Endometrial microvascular endothelial cells (primary cell): Measurements from ENCODE around the gene KLHL2. TPM values are rescaled to one million over a fixed set of nuclear protein-coding genes. Genes with fewer than 3 reads are reported as not detected.
"Not testable (repeated sequence)": the region's sequence is repeated elsewhere in the genome, so short reads cannot be mapped to it uniquely, and the experiment has no call there.

Experiments used
- in situ Hi-C: cut with HindIII; loops from 2 replicates; pipeline ENCODE4 v1.10.0; 2017; ENCODE audit warnings: low sequenced_read_pairs, low pct_unique_long_range_greater_than_20kb; ENCODE audit errors: inconsistent ontology term
- total RNA-seq: library from RNA; depleted of rRNA; stranded (reverse); fragments of >200 nt; gene quantifications from one replicate; pipeline ENCODE4 v1.2.3, GENCODE V29; 2015; ENCODE audit errors: inconsistent ontology term

The KLHL2 gene, protein sequence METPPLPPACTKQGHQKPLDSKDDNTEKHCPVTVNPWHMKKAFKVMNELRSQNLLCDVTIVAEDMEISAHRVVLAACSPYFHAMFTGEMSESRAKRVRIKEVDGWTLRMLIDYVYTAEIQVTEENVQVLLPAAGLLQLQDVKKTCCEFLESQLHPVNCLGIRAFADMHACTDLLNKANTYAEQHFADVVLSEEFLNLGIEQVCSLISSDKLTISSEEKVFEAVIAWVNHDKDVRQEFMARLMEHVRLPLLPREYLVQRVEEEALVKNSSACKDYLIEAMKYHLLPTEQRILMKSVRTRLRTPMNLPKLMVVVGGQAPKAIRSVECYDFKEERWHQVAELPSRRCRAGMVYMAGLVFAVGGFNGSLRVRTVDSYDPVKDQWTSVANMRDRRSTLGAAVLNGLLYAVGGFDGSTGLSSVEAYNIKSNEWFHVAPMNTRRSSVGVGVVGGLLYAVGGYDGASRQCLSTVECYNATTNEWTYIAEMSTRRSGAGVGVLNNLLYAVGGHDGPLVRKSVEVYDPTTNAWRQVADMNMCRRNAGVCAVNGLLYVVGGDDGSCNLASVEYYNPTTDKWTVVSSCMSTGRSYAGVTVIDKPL
- 32.3 TPM for total RNA-seq

GRCh38 chr4:165207431-165208220 is at the start of gene KLHL2:
TSS of gene KLHL2 (plus strand) at chr4:165207561. CDS start at chr4:165207877, 316 bp downstream.
- in situ Hi-C loops: loop anchor here (10.0 kb wide), 1 partner anchor 117 kb away; the partner anchor contains the start of gene MSMO1

DNA sequence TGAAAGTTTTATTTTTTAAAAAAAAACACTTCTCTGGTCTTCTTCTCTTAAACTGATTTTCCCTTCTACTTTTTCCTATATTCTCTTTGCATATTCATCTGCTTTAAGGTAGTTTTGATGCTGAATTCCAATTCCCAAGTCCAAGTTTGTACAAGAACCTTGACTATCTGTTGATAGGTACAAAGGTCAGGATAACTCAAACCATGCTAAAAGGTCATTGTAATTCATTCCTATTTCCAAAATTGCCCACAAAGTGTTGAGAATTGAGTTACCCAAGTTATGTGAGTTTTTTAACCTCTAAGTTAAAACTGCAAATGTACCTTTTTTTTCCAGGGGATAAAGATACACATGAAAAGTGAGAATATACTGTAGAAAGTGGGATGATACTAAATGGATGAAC is 48.6 kb upstream of the KLHL2 start:
- in situ Hi-C loops: no loop called here

- in situ Hi-C loops: no loop called here
Measured at GRCh38 chr4:165164257-165164656, 43.1 kb upstream of the KLHL2 start.

GRCh38 chr4:165166872-165167271 is 40.5 kb upstream of the KLHL2 start:
- in situ Hi-C loops: not testable (repeated sequence)

- in situ Hi-C loops: no loop called here
Measured at GRCh38 chr4:165167650-165168049, 39.7 kb upstream of the KLHL2 start.

GRCh38 chr4:165170819-165171218 is 36.5 kb upstream of the KLHL2 start:
- in situ Hi-C loops: no loop called here

DNA sequence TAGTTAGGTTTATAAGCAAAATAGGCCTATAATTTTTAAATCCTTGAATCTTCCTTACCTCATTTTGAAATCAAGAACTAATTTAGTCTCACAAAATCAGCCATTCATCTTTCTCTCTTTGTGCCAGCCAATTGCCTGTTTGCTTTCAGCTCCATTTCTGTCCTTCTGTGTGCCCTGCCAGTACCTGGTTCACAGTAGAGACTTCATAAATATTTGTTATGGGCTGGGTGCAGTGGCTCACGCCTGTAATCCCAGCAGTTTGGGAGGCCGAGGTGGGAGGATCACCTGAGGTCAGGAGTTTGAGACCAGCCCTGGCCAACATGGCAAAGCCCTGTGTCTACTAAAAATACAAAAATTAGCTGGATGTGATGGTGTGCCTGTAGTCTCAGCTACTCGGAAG is 31.9 kb upstream of the KLHL2 start:
- in situ Hi-C loops: not testable (repeated sequence)

- in situ Hi-C loops: no loop called here
Measured at GRCh38 chr4:165175879-165176278, 31.5 kb upstream of the KLHL2 start.

- in situ Hi-C loops: no loop called here
Measured at GRCh38 chr4:165177725-165178666, 29.4 kb upstream of the KLHL2 start.

GRCh38 chr4:165184220-165184619 is 23.1 kb upstream of the KLHL2 start:
- in situ Hi-C loops: no loop called here

GRCh38 chr4:165184998-165185397 is 22.4 kb upstream of the KLHL2 start:
- in situ Hi-C loops: not testable (repeated sequence)

- in situ Hi-C loops: no loop called here
Measured at GRCh38 chr4:165185448-165185847, 21.9 kb upstream of the KLHL2 start.

DNA sequence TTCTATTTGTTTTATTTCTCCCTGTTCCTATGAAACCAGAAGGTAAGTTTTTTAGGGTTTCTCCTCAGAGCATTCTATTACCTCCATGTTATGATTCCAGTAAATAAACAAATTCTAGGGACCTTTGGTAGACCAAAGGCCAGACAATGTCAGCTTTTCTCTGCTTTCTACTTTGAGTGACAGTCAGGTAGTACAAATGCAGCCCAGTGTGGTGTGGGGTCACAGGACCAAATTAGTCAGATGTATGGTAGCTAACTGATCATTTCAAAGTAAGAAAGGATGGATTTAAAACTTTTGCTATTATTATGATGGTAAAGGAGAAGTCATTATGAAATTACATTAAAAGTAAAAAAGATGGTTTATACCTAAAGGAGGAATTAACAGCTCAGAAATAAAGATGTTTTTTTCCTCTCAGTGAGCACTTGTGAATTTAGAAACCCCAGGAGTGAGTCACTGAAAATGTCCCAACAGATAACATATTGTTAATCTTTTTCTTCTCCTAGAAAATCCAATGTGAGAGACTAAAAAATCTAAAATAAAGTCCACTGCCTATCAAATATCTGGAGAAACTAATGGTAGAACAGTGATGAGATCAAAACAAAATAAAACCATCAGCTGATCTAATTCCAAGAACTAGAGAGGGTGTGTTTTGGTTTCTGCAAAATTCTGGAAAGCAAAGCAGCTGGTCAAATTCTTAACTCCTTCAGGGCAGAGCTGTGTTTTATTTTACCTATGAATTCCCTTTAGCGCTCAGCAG is 16.6 kb upstream of the KLHL2 start:
- in situ Hi-C loops: no loop called here

DNA sequence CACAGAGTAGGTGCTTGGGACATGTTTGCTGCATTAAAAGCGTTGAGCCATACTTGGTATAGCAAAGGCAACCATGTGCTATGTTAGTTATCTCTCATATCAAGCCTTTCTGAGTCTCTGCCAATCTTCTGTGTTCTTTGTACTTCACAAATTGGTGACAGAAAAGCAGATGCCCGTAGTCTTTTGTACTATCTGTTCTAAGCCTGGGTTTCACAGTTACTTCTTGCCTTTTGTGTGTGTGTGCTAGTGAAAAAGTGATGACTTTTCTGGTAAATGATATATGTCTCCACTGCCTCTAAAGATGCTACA is 16.1 kb upstream of the KLHL2 start:
- in situ Hi-C loops: no loop called here

- in situ Hi-C loops: no loop called here
Measured at GRCh38 chr4:165191814-165192499, 15.4 kb upstream of the KLHL2 start.

DNA sequence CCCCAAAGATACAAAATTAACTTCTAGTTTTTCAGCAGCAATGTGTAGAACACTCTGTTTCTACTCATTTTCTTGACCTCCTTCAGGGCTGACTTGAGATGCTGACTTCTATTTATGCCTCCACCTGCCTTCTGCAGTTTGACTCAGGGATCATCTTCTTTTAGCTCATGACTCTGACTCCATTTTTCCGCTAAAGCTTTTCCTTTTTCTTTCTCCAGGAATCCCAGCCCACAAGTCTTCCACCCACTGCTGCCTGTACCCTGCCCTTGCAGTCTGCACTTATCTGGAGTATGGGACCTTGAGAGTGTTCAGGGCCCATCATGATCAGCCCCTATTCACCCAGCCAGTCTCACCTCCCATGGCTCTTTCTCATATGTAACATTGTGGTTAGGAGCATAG is 14.9 kb upstream of the KLHL2 start:
- in situ Hi-C loops: no loop called here

- in situ Hi-C loops: no loop called here
Measured at GRCh38 chr4:165192956-165193355, 14.4 kb upstream of the KLHL2 start.

DNA sequence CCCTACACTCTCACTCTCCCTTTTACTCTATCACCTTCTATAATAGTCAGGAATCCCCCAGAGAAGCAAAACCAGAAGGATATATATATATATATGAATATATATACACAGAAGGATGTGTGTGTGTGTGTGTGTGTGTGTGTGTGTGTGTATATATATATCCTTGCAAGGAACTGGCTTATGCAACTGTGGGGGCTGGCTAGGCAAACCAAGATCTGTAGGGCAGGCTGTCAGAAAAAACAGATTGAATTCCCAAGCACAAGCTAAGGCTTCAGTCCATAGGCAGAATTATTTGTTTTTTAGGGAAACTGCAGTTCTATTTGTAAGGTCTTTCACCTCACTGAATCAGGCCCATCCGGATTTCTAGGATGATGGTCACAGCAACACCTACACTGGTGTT is 13.0 kb upstream of the KLHL2 start:
- in situ Hi-C loops: no loop called here
